Naive thymus-derived CD4-positive, alpha-beta T cell (primary cell): ENCODE measurements around the gene AKR1E2. TPM values are rescaled to one million over a fixed set of nuclear protein-coding genes. Genes with fewer than 3 reads are reported as not detected.

Experiments
- ATAC-seq: fragments of 150-1000 bp; cut with Tn5 transposase; 2 replicates; pipeline ENCODE4 v1.10.0; 2021; ENCODE audit warnings: mild to moderate bottlenecking, moderate library complexity
- CTCF ChIA-PET: fragments of 350-600 bp; sonication (Branson Sonifier 250); formaldehyde crosslinking; loops from one replicate; lab custom pipeline; 2021; ENCODE audit warnings: antibody characterized with exemption; lab: Charles Lee
- POLR2A ChIA-PET: fragments of 350-600 bp; sonication (Branson Sonifier 250); formaldehyde crosslinking; loops from one replicate; lab custom pipeline; 2021; ENCODE audit warnings: antibody characterized with exemption, inconsistent platforms; lab: Charles Lee
- DNase-seq, 9 donors: peaks; one replicate each; pipeline versions ENCODE4 v3.0.0 to v3.0.0-alpha.2; 2020 to 2022; ENCODE audit warnings: mixed read lengths in 1 of 9
- H3K27ac ChIP-seq: one replicate; pipeline ENCODE4 v1.7.0; 2013; ENCODE audit warnings: mild to moderate bottlenecking, low read depth, low read length, moderate library complexity
- H3K27me3 ChIP-seq, 2 donors: one replicate each; pipeline ENCODE4 v1.7.0; 2013; ENCODE audit warnings: low read length in 2 of 2, mild to moderate bottlenecking in 2 of 2, moderate library complexity in 2 of 2; ENCODE audit not compliant: control insufficient read depth in 2 of 2, insufficient read depth in 2 of 2
- H3K36me3 ChIP-seq, 3 experiments: 1 replicate in 2 of 3; 2 replicates in 1 of 3; pipeline ENCODE4 v1.7.0; 2013; ENCODE audit warnings: low read length in 3 of 3, mild to moderate bottlenecking in 3 of 3, moderate library complexity in 1 of 3; ENCODE audit not compliant: insufficient read depth in 3 of 3, control insufficient read depth in 2 of 3
- H3K4me1 ChIP-seq, 2 donors: one replicate each; pipeline ENCODE4 v1.7.0; 2013; ENCODE audit warnings: low read length in 2 of 2, mild to moderate bottlenecking in 2 of 2, moderate library complexity in 1 of 2; ENCODE audit not compliant: control insufficient read depth in 2 of 2, insufficient read depth in 2 of 2
- H3K4me3 ChIP-seq: 2 replicates; pipeline ENCODE4 v1.7.0; 2013; ENCODE audit warnings: mild to moderate bottlenecking, low read length
- H3K9me3 ChIP-seq, 3 experiments: 1 replicate in 2 of 3; 2 replicates in 1 of 3; pipeline ENCODE4 v1.7.0; 2013; ENCODE audit warnings: low read length in 3 of 3; ENCODE audit not compliant: control insufficient read depth in 2 of 3
- H3K27ac Mint-ChIP-seq, 9 donors: one replicate each; pipeline ENCODE4 v1.8.0; 2020 to 2022; ENCODE audit warnings: mixed read lengths in 9 of 9, mild to moderate bottlenecking in 8 of 9, moderate library complexity in 5 of 9, inconsistent platforms in 2 of 9
- H3K27me3 Mint-ChIP-seq, 5 donors: one replicate each; pipeline ENCODE4 v1.8.0; 2021 to 2022; ENCODE audit warnings: mixed read lengths in 5 of 5, mild to moderate bottlenecking in 1 of 5
- H3K36me3 Mint-ChIP-seq, 5 donors: one replicate each; pipeline ENCODE4 v1.8.0; 2020 to 2022; ENCODE audit warnings: mixed read lengths in 5 of 5, mild to moderate bottlenecking in 3 of 5, inconsistent platforms in 1 of 5
- H3K4me1 Mint-ChIP-seq, 7 donors: one replicate each; pipeline ENCODE4 v1.8.0; 2020 to 2022; ENCODE audit warnings: mixed read lengths in 7 of 7, mild to moderate bottlenecking in 3 of 7, inconsistent platforms in 1 of 7
- H3K4me3 Mint-ChIP-seq, 10 donors: one replicate each; pipeline ENCODE4 v1.8.0; 2020 to 2022; ENCODE audit warnings: mild to moderate bottlenecking in 10 of 10, mixed read lengths in 10 of 10, moderate library complexity in 6 of 10, inconsistent platforms in 2 of 10
- H3K9me3 Mint-ChIP-seq, 11 donors: one replicate each; pipeline ENCODE4 v1.8.0; 2020 to 2022; ENCODE audit warnings: mixed read lengths in 11 of 11, mild to moderate bottlenecking in 4 of 11, inconsistent platforms in 1 of 11, moderate library complexity in 1 of 11
- intact Hi-C, 2 donors: fragments of 100-400 bp; cut with micrococcal nuclease; formaldehyde crosslinking; loops; one replicate each; pipeline ENCODE4 v1.15.1; 2023
- polyA plus RNA-seq, 2 donors: library from polyadenylated mRNA; unstranded; fragments of 300-500 nt; fragmentation: Illumina TruSeq; gene quantifications; one replicate each; pipeline ENCODE4 v1.2.3, GENCODE V29; 2021
- total RNA-seq, 6 experiments: library from RNA in 5 of 6; stranded (reverse) in 5 of 6; gene quantifications; 1 replicate in 5 of 6; 2 replicates in 1 of 6; pipeline ENCODE4 v1.2.3 and lab custom pipeline; 2021 to 2026

AKR1E2 gene
- total and polyA plus RNA-seq, 7 experiments from 2014 or later = 3.6 to 26.0 (median 10.6) TPM

DNA sequence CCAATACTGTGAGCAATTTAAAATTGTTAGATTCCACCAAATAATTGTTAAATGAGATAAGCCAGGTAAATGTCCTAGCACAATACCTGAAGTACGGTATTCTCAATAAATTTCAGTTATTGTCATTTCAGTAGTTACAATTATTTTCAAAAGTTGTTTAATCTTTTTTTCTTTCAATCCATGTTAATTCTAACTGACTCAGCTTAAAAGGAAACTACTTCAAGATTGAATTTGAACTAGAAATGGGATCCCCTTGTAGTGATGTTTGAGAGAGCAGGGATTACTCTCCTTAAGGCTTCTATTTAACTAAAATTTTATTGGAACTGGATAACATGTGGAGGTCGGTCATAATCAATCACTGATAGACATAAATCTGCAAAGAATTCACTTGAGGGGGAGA, 6.9 kb upstream of the AKR1E2 start:
- Histone ChIP-seq H3K36me3 (no peaks in the 10 kb centered on the region), H3K4me3 (no peak overlapping the region), H3K27me3 (no peaks in the 10 kb centered on the region), H3K4me1 (no peaks in the 10 kb centered on the region), H3K9me3 (no peaks in the 10 kb centered on the region), H3K27ac (no peak overlapping the region)
- Mint-ChIP-seq H3K4me1 (peaks cover 0 to 3% (median 0%) of the 10 kb centered on the region in 7 donors), H3K27ac (no peak overlapping the region), H3K4me3 (no peak overlapping the region), H3K27me3 (peaks cover 0 to 51% (median 9%) of the 10 kb centered on the region in 5 donors), H3K36me3 (no peaks in the 10 kb centered on the region), H3K9me3 (no peaks in the 10 kb centered on the region)
- CTCF ChIA-PET = interaction anchor here (1.5 to 1.8 kb wide), 2 partner anchors 15 to 31 kb away, joined by 4 to 6 read pairs; no protein-coding TSS in a partner anchor
- no peak for ATAC-seq
- intact Hi-C loops = loop anchor here in 1 of 2 donors (5.0 to 10.0 kb wide), 3 partner anchors 163 to 1056 kb away; no protein-coding TSS in a partner anchor
- POLR2A ChIA-PET = interaction anchor here (1.4 to 2.4 kb wide), 2 partner anchors 17 to 473 kb away, joined by 3 to 6 read pairs; no protein-coding TSS in a partner anchor
- DNase-seq = no peak

DNA sequence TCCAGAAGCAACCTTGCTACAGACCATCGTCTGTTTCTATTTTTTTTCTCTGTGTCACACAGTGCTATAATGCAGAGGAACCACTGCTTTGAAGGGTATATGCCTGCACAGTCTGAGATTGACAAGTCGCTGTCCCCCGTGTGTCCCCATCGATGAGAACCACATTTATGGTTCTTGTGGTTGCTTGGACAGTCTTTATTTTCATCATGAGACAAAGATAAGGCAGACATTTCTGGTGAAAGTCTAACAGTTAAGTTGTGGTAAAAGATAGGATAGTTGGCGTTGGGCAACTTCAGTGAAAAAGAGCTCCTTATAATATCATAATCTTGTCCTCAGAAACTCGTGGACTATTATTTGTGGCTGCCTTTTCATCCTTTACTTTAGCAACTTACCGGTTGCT, 6.3 kb upstream of the AKR1E2 start:
- H3K9me3 ChIP-seq = no peaks in the 10 kb centered on the region
- intact Hi-C loops = loop anchor here (5.0 to 10.0 kb wide), 6 partner anchors 163 to 1155 kb away; partner anchors contain the start of genes FBH1 (in 1 of the 2), IL15RA (in 1 of the 2) and TASOR2 (in 1 of the 2)
- no peaks in the 10 kb centered on the region for H3K4me1 ChIP-seq
- H3K27ac Mint-ChIP-seq = no peak overlapping the region
- ChIA-PET CTCF (interaction anchor here (0.9 kb wide), 1 partner anchor 465 kb away, joined by 3 read pairs; no protein-coding TSS in a partner anchor), POLR2A (interaction anchor here (1.4 to 2.4 kb wide), 2 partner anchors 16 to 472 kb away, joined by 3 to 6 read pairs; no protein-coding TSS in a partner anchor)
- H3K4me3 Mint-ChIP-seq = no peak overlapping the region
- H3K27me3 ChIP-seq = no peaks in the 10 kb centered on the region
- H3K27ac ChIP-seq = no peak overlapping the region
- H3K36me3 ChIP-seq = no peaks in the 10 kb centered on the region
- H3K9me3 Mint-ChIP-seq = no peaks in the 10 kb centered on the region
- DNase-seq (no peak), ATAC-seq (peak; percentile 21)
- peaks cover 0 to 56% (median 13%) of the 10 kb centered on the region in 5 donors for H3K27me3 Mint-ChIP-seq
- peaks cover 0 to 3% (median 0%) of the 10 kb centered on the region in 7 donors for H3K4me1 Mint-ChIP-seq
- no peak overlapping the region for H3K4me3 ChIP-seq
- no peaks in the 10 kb centered on the region for H3K36me3 Mint-ChIP-seq

GRCh38 chr10:4820804-4821401, 5.1 kb upstream of the AKR1E2 start:
- Mint-ChIP-seq H3K36me3 (no peaks in the 10 kb centered on the region), H3K4me1 (peaks cover 0 to 3% (median 3%) of the 10 kb centered on the region in 7 donors), H3K9me3 (peaks cover 0 to 1% (median 0%) of the 10 kb centered on the region in 11 donors), H3K4me3 (no peak overlapping the region), H3K27me3 (peaks cover 0 to 63% (median 13%) of the 10 kb centered on the region in 5 donors), H3K27ac (no peak overlapping the region)
- Histone ChIP-seq H3K9me3 (no peaks in the 10 kb centered on the region), H3K4me1 (no peaks in the 10 kb centered on the region), H3K36me3 (no peaks in the 10 kb centered on the region), H3K27me3 (no peaks in the 10 kb centered on the region), H3K4me3 (no peak overlapping the region), H3K27ac (no peak overlapping the region)
- ChIA-PET CTCF (interaction anchor here (1.3 kb wide), 1 partner anchor 613 kb away, joined by 3 read pairs; no protein-coding TSS in a partner anchor), POLR2A (interaction anchor here (2.4 kb wide), 1 partner anchor 15 kb away, joined by 6 read pairs; no protein-coding TSS in a partner anchor)
- DNase-seq = no peak
- peak; percentile 45 for ATAC-seq
- intact Hi-C loops = loop anchor here (10.0 kb wide), 3 partner anchors 864 to 1154 kb away; partner anchors contain the start of genes FBH1 (in 1 of the 2), IL15RA (in 1 of the 2) and TASOR2 (in 1 of the 2)

GRCh38 chr10:4822208-4822607, 3.8 kb upstream of the AKR1E2 start:
- DNase-seq = no peak
- Histone ChIP-seq H3K36me3 (no peaks in the 10 kb centered on the region), H3K27ac (no peak overlapping the region), H3K4me1 (peaks cover 2 to 6% of the 10 kb centered on the region in 2 donors), H3K4me3 (no peak overlapping the region), H3K27me3 (no peaks in the 10 kb centered on the region), H3K9me3 (no peaks in the 10 kb centered on the region)
- H3K4me3 Mint-ChIP-seq = no peak overlapping the region
- ChIA-PET POLR2A (no interaction called here), CTCF (interaction anchor here (0.5 to 0.8 kb wide), 3 partner anchors 11 to 613 kb away, joined by 3 read pairs; no protein-coding TSS in a partner anchor)
- no peak for ATAC-seq
- H3K4me1 Mint-ChIP-seq = peaks cover 3 to 14% (median 11%) of the 10 kb centered on the region in 7 donors
- peaks cover 0 to 2% (median 0%) of the 10 kb centered on the region in 5 donors for H3K36me3 Mint-ChIP-seq
- intact Hi-C loops = loop anchor here (10.0 kb wide), 3 partner anchors 863 to 1153 kb away; partner anchors contain the start of genes FBH1 (in 1 of the 2), IL15RA (in 1 of the 2) and TASOR2 (in 1 of the 2)
- H3K27ac Mint-ChIP-seq = no peak overlapping the region
- H3K27me3 Mint-ChIP-seq = peaks cover 0 to 69% (median 19%) of the 10 kb centered on the region in 5 donors
- H3K9me3 Mint-ChIP-seq = peaks cover 0 to 2% (median 0%) of the 10 kb centered on the region in 11 donors

- Histone ChIP-seq H3K4me1 (peaks cover 2 to 6% of the 10 kb centered on the region in 2 donors), H3K36me3 (no peaks in the 10 kb centered on the region), H3K9me3 (no peaks in the 10 kb centered on the region), H3K4me3 (no peak overlapping the region), H3K27me3 (peaks cover 0 to 3% of the 10 kb centered on the region in 2 donors), H3K27ac (no peak overlapping the region)
- ChIA-PET CTCF (interaction anchor here (0.7 to 1.1 kb wide), 2 partner anchors 9 to 124 kb away, joined by 3 to 5 read pairs; no protein-coding TSS in a partner anchor), POLR2A (interaction anchor here (1.5 to 3.1 kb wide), 2 partner anchors 11 to 473 kb away, joined by 3 to 24 read pairs; no protein-coding TSS in a partner anchor)
- ATAC-seq (no peak), DNase-seq (no peak)
- H3K4me3 Mint-ChIP-seq = peak overlapping the region in 6 of 10 donors; percentile 11 to 60 (median 32)
- peaks cover 0 to 2% (median 0%) of the 10 kb centered on the region in 11 donors for H3K9me3 Mint-ChIP-seq
- H3K36me3 Mint-ChIP-seq = peaks cover 0 to 3% (median 0%) of the 10 kb centered on the region in 5 donors
- peak overlapping the region in 1 of 9 donors; percentile 37 for H3K27ac Mint-ChIP-seq
- intact Hi-C loops = loop anchor here (5.0 to 10.0 kb wide), 5 partner anchors 467 to 1653 kb away; partner anchors contain the start of genes FBH1 (in 1 of the 2), IL15RA (in 1 of the 2), PITRM1 (in 1 of the 2) and TASOR2 (in 1 of the 2)
- H3K4me1 Mint-ChIP-seq = peaks cover 8 to 32% (median 27%) of the 10 kb centered on the region in 7 donors
- peaks cover 0 to 67% (median 28%) of the 10 kb centered on the region in 5 donors for H3K27me3 Mint-ChIP-seq
Measured at GRCh38 chr10:4824791-4825310, 1.2 kb upstream of the AKR1E2 start.

DNA sequence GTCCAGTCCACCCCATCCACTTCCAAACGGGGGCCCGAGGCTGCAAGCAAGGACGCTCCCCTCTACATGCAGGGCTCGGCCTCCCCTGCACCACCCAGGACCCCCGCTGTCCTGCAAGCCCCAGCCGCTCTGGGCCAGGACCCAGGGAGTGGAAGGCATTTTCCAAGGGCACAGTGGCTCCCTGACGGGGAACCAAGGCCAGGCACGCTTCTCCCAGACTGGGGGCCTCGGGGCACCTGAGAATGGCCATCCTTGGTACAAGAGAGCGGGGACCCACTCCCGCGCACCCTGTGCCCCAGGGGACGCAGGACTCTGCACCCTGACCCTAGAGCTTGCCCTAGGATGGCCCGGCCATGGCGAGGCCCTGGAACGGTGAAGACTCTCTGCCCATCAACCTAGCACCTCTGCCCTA, 545 bp upstream of the AKR1E2 start:
- Mint-ChIP-seq H3K27ac (peak overlapping the region in 7 of 9 donors; percentile 40 to 94 (median 85)), H3K9me3 (peaks cover 0 to 2% (median 0%) of the 10 kb centered on the region in 11 donors), H3K36me3 (peaks cover 0 to 5% (median 0%) of the 10 kb centered on the region in 5 donors), H3K4me3 (peak overlapping the region; percentile 61 to 87 (median 83)), H3K27me3 (peaks cover 0 to 62% (median 31%) of the 10 kb centered on the region in 5 donors), H3K4me1 (peaks cover 8 to 38% (median 27%) of the 10 kb centered on the region in 7 donors)
- H3K27ac ChIP-seq = no peak overlapping the region
- peak overlapping the region; percentile 10 for H3K4me3 ChIP-seq
- CTCF ChIA-PET = interaction anchor here (2.4 kb wide), 1 partner anchor 11 kb away, joined by 9 read pairs; no protein-coding TSS in a partner anchor
- H3K4me1 ChIP-seq = peaks cover 2 to 6% of the 10 kb centered on the region in 2 donors
- no peaks in the 10 kb centered on the region for H3K36me3 ChIP-seq
- POLR2A ChIA-PET = interaction anchor here (1.0 to 3.1 kb wide), 4 partner anchors 10 to 476 kb away, joined by 3 to 24 read pairs (median 4); no protein-coding TSS in a partner anchor
- intact Hi-C loops = loop anchor here (5.0 to 10.0 kb wide), 5 partner anchors 467 to 1653 kb away; partner anchors contain the start of genes FBH1 (in 1 of the 2), IL15RA (in 1 of the 2), PITRM1 (in 1 of the 2) and TASOR2 (in 1 of the 2)
- no peak for DNase-seq
- no peak for ATAC-seq
- no peaks in the 10 kb centered on the region for H3K9me3 ChIP-seq
- H3K27me3 ChIP-seq = peaks cover 0 to 3% of the 10 kb centered on the region in 2 donors
